Measurements from ENCODE around the gene ZSCAN20. TPM values are rescaled to one million over a fixed set of nuclear protein-coding genes. Genes with fewer than 3 reads are reported as not detected.

ZSCAN20 gene
- total and polyA plus RNA-seq, 9 of the 15 experiments (the other 6 are each of a cell fraction or from before 2014, with no cell fraction given) = 0.36 to 3.3 (median 2.0) TPM

DNA sequence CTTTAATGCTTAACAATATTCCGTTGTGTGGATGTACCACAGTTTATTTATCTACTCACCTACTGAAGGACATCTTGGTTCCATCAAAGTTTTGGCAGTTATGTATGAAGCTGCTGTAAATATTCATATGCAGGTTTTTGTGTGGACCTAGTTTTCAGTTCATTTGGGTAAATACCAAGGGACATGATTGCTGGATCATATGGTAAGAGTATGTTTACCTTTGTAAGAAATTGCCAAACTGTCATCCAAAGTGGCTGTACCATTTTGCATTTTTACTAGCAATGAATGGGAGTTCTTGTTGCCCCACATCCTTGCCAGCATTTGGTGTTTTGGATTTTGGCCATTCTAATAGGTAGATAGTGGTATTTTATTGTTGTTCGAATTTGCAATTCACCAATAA, 10.0 kb downstream of the ZSCAN20 start:
- Histone ChIP-seq H3K4me1 (replicated peaks in 1 of 2; ENCODE audit: control insufficient read depth in 2 of 2, insufficient read depth in 2 of 2, low read length in 2 of 2) (no peaks in the 10 kb centered on the region), H3K9ac (ENCODE audit: insufficient read depth in 1 of 2, low read depth in 2 of 2, low read length in 2 of 2) (no peak overlapping the region), H3K36me3 (ENCODE audit: control insufficient read depth, insufficient read depth, low read length) (peaks cover 4% of the 10 kb centered on the region; the same call in 1 of the 3 replicates), H3K27me3 (ENCODE audit: control insufficient read depth in 2 of 2, insufficient read depth in 2 of 2, low read length in 2 of 2) (no peaks in the 10 kb centered on the region), H3K4me2 (ENCODE audit: insufficient read depth, low read length) (no peak overlapping the region), H2AFZ (ENCODE audit: low read depth, low read length) (no peak overlapping the region), H3K27ac (ENCODE audit: extremely low read depth, low read depth, low read length) (no peak overlapping the region), H4K20me1 (replicated peaks; ENCODE audit: control insufficient read depth, insufficient read depth, low read length) (no peaks in the 10 kb centered on the region), H3K79me2 (ENCODE audit: control insufficient read depth, insufficient read depth, low read length) (no peaks in the 10 kb centered on the region), H3K4me3 (no peak overlapping the region), H3K9me3 (replicated peaks; ENCODE audit: control insufficient read depth, insufficient read depth, low read depth, low read length) (no peaks in the 10 kb centered on the region), H3K9me1 (ENCODE audit: control insufficient read depth, insufficient read depth, low read length) (no peaks in the 10 kb centered on the region)
- FAIRE-seq (no peak), ATAC-seq (no peak), DNase-seq (ENCODE audit: extremely low read depth in 1 of 4, low spot score in 3 of 4) (no peak)
- intact Hi-C loops (cut with micrococcal nuclease) (no loop called here), in situ Hi-C loops (cut with MboI) (no loop called here)
- 17% methylated on average over 2 of the region's 2 CpGs for WGBS (ENCODE audit: insufficient coverage, low coverage, missing lambda C conversion rate)
- ChIA-PET CTCF (ENCODE audit: low intra/inter-chr PET ratio) (no interaction called here), POLR2A (interaction anchor here (0.7 to 1.2 kb wide), 2 partner anchors 15 to 229 kb away, joined by 3 to 6 read pairs; no protein-coding TSS in a partner anchor)
- no peak for TF ChIP-seq MEF2A (IDR thresholded peaks at IDR 0.05; ENCODE audit: control insufficient read depth, low read depth, low read length)
- no peak for TF ChIP-seq TFAM (CRISPR knock-in tag; conservative IDR thresholded peaks at IDR 0.05)
- TF ChIP-seq KAT2B (IDR thresholded peaks at IDR 0.05; ENCODE audit: low read depth, low read length) = no peak
- TF ChIP-seq PCBP1 (IDR thresholded peaks at IDR 0.05; ENCODE audit: low read depth, low read length, poor library complexity, severe bottlenecking) = no peak
- TF ChIP-seq, protein P1, sequence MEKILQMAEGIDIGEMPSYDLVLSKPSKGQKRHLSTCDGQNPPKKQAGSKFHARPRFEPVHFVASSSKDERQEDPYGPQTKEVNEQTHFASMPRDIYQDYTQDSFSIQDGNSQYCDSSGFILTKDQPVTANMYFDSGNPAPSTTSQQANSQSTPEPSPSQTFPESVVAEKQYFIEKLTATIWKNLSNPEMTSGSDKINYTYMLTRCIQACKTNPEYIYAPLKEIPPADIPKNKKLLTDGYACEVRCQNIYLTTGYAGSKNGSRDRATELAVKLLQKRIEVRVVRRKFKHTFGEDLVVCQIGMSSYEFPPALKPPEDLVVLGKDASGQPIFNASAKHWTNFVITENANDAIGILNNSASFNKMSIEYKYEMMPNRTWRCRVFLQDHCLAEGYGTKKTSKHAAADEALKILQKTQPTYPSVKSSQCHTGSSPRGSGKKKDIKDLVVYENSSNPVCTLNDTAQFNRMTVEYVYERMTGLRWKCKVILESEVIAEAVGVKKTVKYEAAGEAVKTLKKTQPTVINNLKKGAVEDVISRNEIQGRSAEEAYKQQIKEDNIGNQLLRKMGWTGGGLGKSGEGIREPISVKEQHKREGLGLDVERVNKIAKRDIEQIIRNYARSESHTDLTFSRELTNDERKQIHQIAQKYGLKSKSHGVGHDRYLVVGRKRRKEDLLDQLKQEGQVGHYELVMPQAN (IDR thresholded peaks at IDR 0.05; ENCODE audit: borderline replicate concordance) = no peak
- no peak for TF ChIP-seq ZFP36 (IDR thresholded peaks at IDR 0.05; ENCODE audit: low read depth, low read length, partially characterized antibody)
- TF ChIP-seq POLR2B (IDR thresholded peaks at IDR 0.05; ENCODE audit: low read depth, partially characterized antibody) = no peak
- TF ChIP-seq DIDO1 (tag; IDR thresholded peaks at IDR 0.05; ENCODE audit: low read depth) = no peak
- no peak for TF ChIP-seq RNF2 (IDR thresholded peaks at IDR 0.05)
- TF ChIP-seq TCFL5 (CRISPR knock-in tag; conservative IDR thresholded peaks at IDR 0.05) = no peak
- no peak for TF ChIP-seq CEBPB (tag; IDR thresholded peaks at IDR 0.05)
- no peak for TF ChIP-seq NCOA1 (IDR thresholded peaks at IDR 0.05; ENCODE audit: low read depth)
- no peak for TF ChIP-seq ZBED1 (IDR thresholded peaks at IDR 0.05)
- no TSS peak for BruUV-seq (replicated peaks)

Measured in K562 (cell line).